ENCODE results near the gene PUM2.
"Not testable (repeated sequence)": the region's sequence is repeated elsewhere in the genome, so short reads cannot be mapped to it uniquely, and the experiment has no call there.

Gene PUM2

GRCh38 chr2:20294231-20294630 lies 56.4 kb downstream of the PUM2 start:
- DNase-seq (ENCODE audit: extremely low read depth in 1 of 2, low read depth in 1 of 2) = no peak

- no peak for DNase-seq (ENCODE audit: extremely low read depth in 1 of 2, low read depth in 1 of 2)
Measured at GRCh38 chr2:20292984-20293383, 57.7 kb downstream of the PUM2 start.

GRCh38 chr2:20291846-20292408 lies 58.7 kb downstream of the PUM2 start:
- DNase-seq (ENCODE audit: extremely low read depth in 1 of 2, low read depth in 1 of 2) = no peak

- no peak for DNase-seq (ENCODE audit: extremely low read depth in 1 of 2, low read depth in 1 of 2)
Measured at GRCh38 chr2:20291106-20291564, 59.5 kb downstream of the PUM2 start.

GRCh38 chr2:20288642-20289340 lies 61.9 kb downstream of the PUM2 start:
- no peak for DNase-seq (ENCODE audit: extremely low read depth in 1 of 2, low read depth in 1 of 2)

GRCh38 chr2:20282916-20283592 lies 67.6 kb downstream of the PUM2 start:
- no peak for DNase-seq (ENCODE audit: extremely low read depth in 1 of 2, low read depth in 1 of 2)

- no peak for DNase-seq (ENCODE audit: extremely low read depth in 1 of 2, low read depth in 1 of 2)
Measured at GRCh38 chr2:20281876-20282275, 68.8 kb downstream of the PUM2 start.

GRCh38 chr2:20273042-20273441 lies 77.6 kb downstream of the PUM2 start:
- no peak for DNase-seq (ENCODE audit: extremely low read depth in 1 of 2, low read depth in 1 of 2)

- not testable (repeated sequence) for DNase-seq (ENCODE audit: extremely low read depth in 1 of 2, low read depth in 1 of 2)
Measured at GRCh38 chr2:20268317-20268716, 82.3 kb downstream of the PUM2 start.

- no peak for DNase-seq (ENCODE audit: extremely low read depth in 1 of 2, low read depth in 1 of 2)
Measured at GRCh38 chr2:20267529-20267928, 83.1 kb downstream of the PUM2 start.

- DNase-seq (ENCODE audit: extremely low read depth in 1 of 2, low read depth in 1 of 2) = no peak
Measured at GRCh38 chr2:20264629-20265028, 86.0 kb downstream of the PUM2 start.

- no peak for DNase-seq (ENCODE audit: extremely low read depth in 1 of 2, low read depth in 1 of 2)
Measured at GRCh38 chr2:20257411-20257810, 93.2 kb downstream of the PUM2 start.

- DNase-seq (ENCODE audit: extremely low read depth in 1 of 2, low read depth in 1 of 2) = no peak
Measured at GRCh38 chr2:20254731-20255130, 95.9 kb downstream of the PUM2 start.

- no peak for DNase-seq (ENCODE audit: extremely low read depth in 1 of 2, low read depth in 1 of 2)
Measured at GRCh38 chr2:20250436-20250835, 100.2 kb downstream of the PUM2 start.

GRCh38 chr2:20249170-20249569 lies 101.5 kb downstream of the PUM2 start:
- no peak for DNase-seq (ENCODE audit: extremely low read depth in 1 of 2, low read depth in 1 of 2)

- no peak for DNase-seq (ENCODE audit: extremely low read depth in 1 of 2, low read depth in 1 of 2)
Measured at GRCh38 chr2:20247084-20247483, 103.6 kb downstream of the PUM2 start.

- not testable (repeated sequence) for DNase-seq (ENCODE audit: extremely low read depth in 1 of 2, low read depth in 1 of 2)
Measured at GRCh38 chr2:20243637-20244036, 107.0 kb downstream of the PUM2 start.

- DNase-seq (ENCODE audit: extremely low read depth in 1 of 2, low read depth in 1 of 2) = no peak
Measured at GRCh38 chr2:20242727-20243377, 107.8 kb downstream of the PUM2 start.

GRCh38 chr2:20241973-20242726 lies 108.5 kb downstream of the PUM2 start:
- DNase-seq (ENCODE audit: extremely low read depth in 1 of 2, low read depth in 1 of 2) = no peak

GRCh38 chr2:20240291-20240690 lies 110.4 kb downstream of the PUM2 start:
- not testable (repeated sequence) for DNase-seq (ENCODE audit: extremely low read depth in 1 of 2, low read depth in 1 of 2)

- no peak for DNase-seq (ENCODE audit: extremely low read depth in 1 of 2, low read depth in 1 of 2)
Measured at GRCh38 chr2:20236496-20236895, 114.1 kb downstream of the PUM2 start.

Data from activated CD8-positive, alpha-beta memory T cell treated with anti-CD3 and anti-CD28 coated beads for 1 hour (primary cell).